Forelimb muscle (tissue), 1 donor: Measurements from ENCODE around the gene OR4D1. TPM values are rescaled to one million over a fixed set of nuclear protein-coding genes. Genes with fewer than 3 reads are reported as not detected.
"Not testable (repeated sequence)": the region's sequence is repeated elsewhere in the genome, so short reads cannot be mapped to it uniquely, and the experiment has no call there.

ENCODE experiments used
- DNase-seq: peaks from one replicate; pipeline ENCODE4 v3.0.0-alpha.2; 2013; ENCODE audit warnings: low read depth
- polyA plus RNA-seq: library from polyadenylated mRNA; unstranded; fragments of 120-200 nt; gene quantifications from one replicate; pipeline ENCODE4 v1.2.1, GENCODE V29; 2013; ENCODE audit not compliant: insufficient read length

The OR4D1 gene
- not detected for polyA plus RNA-seq

- no peak for DNase-seq
Observed at GRCh38 chr17:58147930-58148434, at the start of gene OR4D1. Gene OR4D1, plus strand, starts transcription at chr17:58148384. Its CDS starts 6,770 bp downstream, at chr17:58155154.

GRCh38 chr17:58100506-58100905, 47.7 kb upstream of the OR4D1 start:
- DNase-seq: no peak

- not testable (repeated sequence) for DNase-seq
Observed at GRCh38 chr17:58101898-58102297, 46.3 kb upstream of the OR4D1 start.

GRCh38 chr17:58105093-58105492, 43.1 kb upstream of the OR4D1 start:
- DNase-seq: no peak

- no peak for DNase-seq
Observed at GRCh38 chr17:58107306-58107705, 40.9 kb upstream of the OR4D1 start.

- DNase-seq: no peak
Observed at GRCh38 chr17:58109197-58109596, 39.0 kb upstream of the OR4D1 start.

- no peak for DNase-seq
Observed at GRCh38 chr17:58110012-58110411, 38.2 kb upstream of the OR4D1 start.

- DNase-seq: no peak
Observed at GRCh38 chr17:58111676-58112075, 36.5 kb upstream of the OR4D1 start.

- DNase-seq: peak; percentile 8
Observed at GRCh38 chr17:58112970-58113631, 35.1 kb upstream of the OR4D1 start.

GRCh38 chr17:58113947-58114346, 34.2 kb upstream of the OR4D1 start:
- no peak for DNase-seq

GRCh38 chr17:58117382-58117781, 30.8 kb upstream of the OR4D1 start:
- no peak for DNase-seq

- DNase-seq: no peak
Observed at GRCh38 chr17:58119491-58119890, 28.7 kb upstream of the OR4D1 start.

- peak; percentile 55 for DNase-seq
Observed at GRCh38 chr17:58120195-58120822, 27.9 kb upstream of the OR4D1 start.

GRCh38 chr17:58121925-58122324, 26.3 kb upstream of the OR4D1 start:
- no peak for DNase-seq

GRCh38 chr17:58127846-58128245, 20.3 kb upstream of the OR4D1 start:
- no peak for DNase-seq

- not testable (repeated sequence) for DNase-seq
Observed at GRCh38 chr17:58132697-58133096, 15.5 kb upstream of the OR4D1 start.

GRCh38 chr17:58136669-58137279, 11.4 kb upstream of the OR4D1 start:
- no peak for DNase-seq

GRCh38 chr17:58141505-58141904, 6.7 kb upstream of the OR4D1 start:
- no peak for DNase-seq

GRCh38 chr17:58143335-58143734, 4.8 kb upstream of the OR4D1 start:
- DNase-seq: not testable (repeated sequence)

- DNase-seq: no peak
Observed at GRCh38 chr17:58144801-58145200, 3.4 kb upstream of the OR4D1 start.

GRCh38 chr17:58148609-58149008, 425 bp downstream of the OR4D1 start:
- no peak for DNase-seq

GRCh38 chr17:58150394-58150793, 2.2 kb downstream of the OR4D1 start:
- no peak for DNase-seq

GRCh38 chr17:58153046-58153445, 4.9 kb downstream of the OR4D1 start:
- no peak for DNase-seq
